C4-2B (cell line): ENCODE data around the gene CREG2.

Experiments used
- CTCF ChIP-seq: fragments of 450-650 bp; conservative IDR thresholded peaks from 2 replicates; pipeline ENCODE4 v1.5.1; 2017; ENCODE audit warnings: mild to moderate bottlenecking
- ZFX ChIP-seq: fragments of 450-650 bp; IDR thresholded peaks from 2 replicates; pipeline ENCODE4 v1.6.1; 2017

GRCh38 chr2:101382442-101382841 is 4.9 kb downstream of the CREG2 start:
- TF ChIP-seq CTCF (no peak), ZFX (no peak)
